H7 (cell line): ENCODE measurements around the gene FBXO30. TPM values are rescaled to one million over a fixed set of nuclear protein-coding genes. Genes with fewer than 3 reads are reported as not detected.
A peak's percentile ranks its signal among the peaks of the same experiment; 100 is the strongest.

ENCODE experiments used
- DNase-seq: peaks from one replicate; pipeline ENCODE4 v3.0.0; 2012
- H3K27me3 ChIP-seq: 2 replicates; pipeline ENCODE4 v1.6.0; 2011; ENCODE audit warnings: mild to moderate bottlenecking, low read length; ENCODE audit not compliant: control insufficient read depth, insufficient read depth
- H3K36me3 ChIP-seq: replicated peaks from 2 replicates; pipeline ENCODE4 v1.5.1; 2011; ENCODE audit warnings: low read length; ENCODE audit not compliant: control insufficient read depth, insufficient read depth
- H3K4me3 ChIP-seq: 2 replicates; pipeline ENCODE4 v1.5.1; 2011; ENCODE audit warnings: low read depth, mild to moderate bottlenecking, control low read depth, low read length, moderate library complexity; ENCODE audit not compliant: insufficient read depth
- total RNA-seq: library from RNA; depleted of rRNA; stranded (reverse); fragments of >200 nt; shearing (Covaris generic); gene quantifications from 2 replicates; pipeline ENCODE4 v1.2.3, GENCODE V29; 2014

The FBXO30 gene
- total RNA-seq, 1 experiment from 2014 or later, result 8.3 TPM

DNA sequence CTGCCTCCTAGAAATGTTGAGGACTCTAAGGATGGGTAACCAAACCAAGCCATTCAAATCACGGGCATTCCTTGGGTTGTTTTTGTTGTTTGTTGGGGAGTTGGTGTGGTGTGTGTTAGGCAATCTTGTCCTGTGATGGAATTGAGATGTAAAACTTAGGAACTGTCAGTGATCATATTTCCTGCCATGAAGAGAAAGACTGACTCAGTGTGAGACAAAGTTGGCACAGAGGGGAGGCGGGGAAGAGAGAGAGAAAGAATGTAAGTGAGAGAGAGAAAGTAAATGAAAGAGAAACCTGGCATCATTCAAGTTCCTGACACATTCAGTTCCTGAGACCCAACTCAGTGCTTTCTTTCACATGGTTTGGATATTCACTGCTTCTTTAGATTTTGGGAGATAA, 21.6 kb upstream of the FBXO30 start:
- H3K4me3 ChIP-seq, result no peak overlapping the region
- H3K36me3 ChIP-seq, result no peaks in the 10 kb centered on the region
- no peaks in the 10 kb centered on the region for H3K27me3 ChIP-seq
- DNase-seq, result peak; percentile 3

DNA sequence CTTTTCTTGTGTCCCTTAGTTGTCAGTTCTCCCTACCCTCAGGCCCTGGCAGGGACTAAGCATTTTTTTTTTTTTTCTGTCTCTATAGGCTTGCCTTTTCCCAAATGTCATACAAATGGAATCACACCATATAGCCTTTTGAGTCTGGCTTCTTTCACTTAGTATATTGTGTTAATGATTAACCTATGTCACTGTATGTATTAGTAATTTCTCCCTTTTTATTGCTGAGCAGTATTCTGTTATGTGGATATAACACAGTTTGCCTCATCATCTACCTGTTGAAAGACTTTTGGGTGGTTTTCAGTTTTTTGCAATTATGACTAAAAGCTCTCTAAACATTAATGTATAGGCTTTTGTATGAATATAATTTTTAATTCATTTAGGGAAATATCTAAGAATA, 16.0 kb upstream of the FBXO30 start:
- Histone ChIP-seq H3K4me3 (no peak overlapping the region), H3K27me3 (no peaks in the 10 kb centered on the region), H3K36me3 (no peaks in the 10 kb centered on the region)
- DNase-seq, result no peak

DNA sequence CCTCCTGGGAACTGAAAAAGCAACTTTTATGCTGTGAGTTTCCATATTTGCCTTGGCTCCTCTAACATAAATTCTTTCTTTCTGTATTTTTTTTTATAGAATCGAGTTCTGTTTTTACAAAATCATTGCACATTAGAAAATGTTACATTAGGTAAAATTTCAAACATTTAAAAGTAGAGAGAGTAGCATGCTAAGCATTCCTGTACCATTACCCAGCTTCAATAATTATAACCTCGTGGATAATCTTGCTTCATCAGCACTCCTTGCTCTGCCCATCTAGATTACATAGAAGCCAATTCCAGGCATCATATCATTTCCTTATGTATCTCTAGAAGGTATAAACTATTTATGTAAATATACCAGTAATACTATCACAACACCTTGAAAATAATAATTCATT, 15.4 kb upstream of the FBXO30 start:
- DNase-seq, result no peak
- Histone ChIP-seq H3K36me3 (no peaks in the 10 kb centered on the region), H3K4me3 (no peak overlapping the region), H3K27me3 (no peaks in the 10 kb centered on the region)

DNA sequence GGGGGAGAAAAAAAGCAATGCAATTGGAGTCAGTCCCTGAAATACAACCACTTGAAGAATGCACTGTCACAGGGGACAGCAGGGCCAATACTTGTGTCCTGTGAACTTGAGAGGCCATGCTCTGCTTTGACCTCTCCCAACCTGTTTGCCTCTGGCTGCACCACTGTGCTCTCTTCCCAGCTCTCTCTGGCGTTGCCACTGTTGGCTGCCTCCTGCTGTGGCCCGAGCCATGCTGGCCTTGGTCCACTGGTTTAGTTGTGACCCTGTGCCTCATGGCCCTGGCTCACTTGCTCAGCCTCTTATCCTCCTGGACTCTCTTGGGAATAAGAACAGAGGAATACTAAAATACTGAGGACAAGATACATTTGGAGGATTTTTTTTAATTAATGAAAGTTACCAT, 14.5 kb upstream of the FBXO30 start:
- Histone ChIP-seq H3K27me3 (no peaks in the 10 kb centered on the region), H3K4me3 (no peak overlapping the region), H3K36me3 (no peaks in the 10 kb centered on the region)
- no peak for DNase-seq

DNA sequence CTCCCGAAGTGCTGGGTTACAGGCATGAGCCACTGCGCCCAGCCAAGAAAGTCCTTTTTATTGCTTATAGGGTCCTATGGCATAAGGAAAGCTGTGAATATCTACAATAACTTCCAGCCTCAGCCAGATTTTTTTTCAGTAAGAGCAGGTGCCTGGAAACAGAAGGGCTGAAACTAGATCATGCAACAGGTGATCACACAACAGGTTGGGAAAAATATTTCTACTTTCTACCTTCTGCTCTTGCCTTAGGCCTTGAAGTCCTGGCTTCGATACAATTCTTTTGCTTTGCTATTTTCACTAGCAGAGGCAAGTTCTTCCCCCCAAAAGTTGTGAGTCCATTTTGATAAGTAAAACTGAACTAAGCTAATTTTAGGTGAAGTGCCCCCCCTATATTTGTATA, 9.7 kb upstream of the FBXO30 start:
- Histone ChIP-seq H3K4me3 (no peak overlapping the region), H3K27me3 (no peaks in the 10 kb centered on the region), H3K36me3 (no peaks in the 10 kb centered on the region)
- DNase-seq, result no peak

GRCh38 chr6:145823328-145823944, 8.8 kb upstream of the FBXO30 start:
- Histone ChIP-seq H3K36me3 (no peaks in the 10 kb centered on the region), H3K27me3 (no peaks in the 10 kb centered on the region), H3K4me3 (no peak overlapping the region)
- DNase-seq, result no peak

DNA sequence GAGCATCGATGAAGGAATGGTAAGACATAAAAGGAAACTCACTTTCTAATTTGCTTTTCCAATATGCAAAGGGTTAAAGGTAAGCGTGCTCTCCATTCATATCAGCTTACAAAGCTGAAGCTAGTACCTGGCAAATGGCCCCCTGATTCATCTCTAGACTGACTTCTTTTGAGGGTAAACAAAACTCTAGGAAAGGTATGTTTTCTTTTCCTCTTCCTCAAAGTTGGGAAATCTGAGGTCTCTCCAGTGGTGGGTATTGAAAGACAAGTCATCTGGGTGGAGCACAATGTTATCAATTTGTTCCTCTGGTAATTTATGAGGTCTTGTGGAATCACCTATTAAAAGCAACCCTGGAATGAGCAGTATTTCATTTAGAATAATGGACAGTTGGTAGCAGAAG, 7.9 kb upstream of the FBXO30 start:
- no peaks in the 10 kb centered on the region for H3K36me3 ChIP-seq
- H3K4me3 ChIP-seq, result no peak overlapping the region
- H3K27me3 ChIP-seq, result no peaks in the 10 kb centered on the region
- no peak for DNase-seq

- H3K36me3 ChIP-seq, result no peaks in the 10 kb centered on the region
- H3K27me3 ChIP-seq, result no peaks in the 10 kb centered on the region
- H3K4me3 ChIP-seq, result no peak overlapping the region
- no peak for DNase-seq
These were observed 5.4 kb upstream of the FBXO30 start for GRCh38 chr6:145819994-145820393.

DNA sequence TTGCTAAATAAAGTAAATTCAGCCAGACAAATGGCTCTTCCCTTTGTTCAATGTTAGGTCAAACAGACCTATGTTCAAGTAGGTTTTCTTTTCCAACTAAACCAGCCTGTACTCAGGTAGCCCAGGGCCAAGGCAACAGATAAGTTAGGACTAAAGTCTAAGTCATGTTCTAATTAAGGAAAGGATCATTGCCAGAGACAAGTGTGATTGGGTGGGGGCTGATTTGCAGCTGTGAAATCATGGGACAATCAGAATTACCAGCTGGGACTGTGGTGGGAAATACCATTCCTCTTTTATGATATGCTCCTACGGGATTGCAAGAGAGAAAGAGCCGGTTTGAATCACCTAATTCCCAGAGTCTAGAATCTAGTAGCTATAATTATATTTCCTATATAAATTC, 4.2 kb upstream of the FBXO30 start:
- Histone ChIP-seq H3K36me3 (no peaks in the 10 kb centered on the region), H3K4me3 (no peak overlapping the region), H3K27me3 (no peaks in the 10 kb centered on the region)
- no peak for DNase-seq

GRCh38 chr6:145816392-145816791, 1.8 kb upstream of the FBXO30 start:
- H3K36me3 ChIP-seq, result no peaks in the 10 kb centered on the region
- no peak for DNase-seq
- no peak overlapping the region for H3K4me3 ChIP-seq
- no peaks in the 10 kb centered on the region for H3K27me3 ChIP-seq

DNA sequence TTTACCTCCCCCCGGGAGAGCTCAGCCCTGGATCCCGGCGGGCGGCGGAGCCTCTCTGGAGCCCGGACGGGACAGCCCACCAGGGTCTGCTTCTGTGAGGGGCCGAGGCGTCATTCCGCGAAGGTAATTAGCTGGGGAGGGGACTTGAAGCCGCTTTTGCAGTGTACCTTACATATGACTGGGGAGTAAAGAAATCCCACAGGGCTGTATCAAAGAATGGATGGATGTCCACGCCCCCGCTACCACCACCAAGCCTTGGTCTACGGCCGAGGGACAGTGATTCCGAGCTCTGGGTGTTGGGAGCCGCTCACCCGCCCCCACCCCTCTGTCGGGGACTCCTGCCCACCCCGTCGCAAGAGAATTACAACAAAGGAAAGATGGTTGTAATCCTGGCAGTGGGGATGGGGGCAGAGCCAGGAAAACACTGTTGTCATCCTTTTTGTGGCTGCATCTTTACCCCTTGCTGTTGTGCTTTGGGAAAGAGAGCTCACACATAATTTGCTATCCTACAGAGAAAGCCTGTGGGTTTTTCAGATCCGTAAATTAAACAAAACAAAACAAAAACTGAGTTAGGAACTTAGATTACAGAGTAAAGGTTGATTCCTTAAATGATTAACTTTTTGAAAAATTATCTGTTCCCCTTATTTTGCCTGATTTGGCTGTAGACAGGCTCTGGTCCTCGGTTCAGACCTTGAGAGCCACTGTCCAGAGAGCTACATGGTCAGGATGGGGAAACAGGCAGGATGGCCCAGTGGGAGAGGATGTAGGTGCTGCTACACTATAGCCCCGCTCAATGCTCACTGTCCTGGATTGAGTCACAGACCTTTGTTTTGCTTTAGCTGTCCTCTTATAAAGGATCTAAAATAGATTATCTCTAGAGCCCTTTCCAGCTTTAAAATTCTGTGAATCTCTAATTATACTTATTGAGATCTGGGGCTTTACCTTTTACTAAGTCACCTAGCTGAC, 997 bp upstream of the FBXO30 start:
- DNase-seq, result peak; percentile 66
- Histone ChIP-seq H3K36me3 (no peaks in the 10 kb centered on the region), H3K27me3 (no peaks in the 10 kb centered on the region), H3K4me3 (peak overlapping the region; percentile 77)

DNA sequence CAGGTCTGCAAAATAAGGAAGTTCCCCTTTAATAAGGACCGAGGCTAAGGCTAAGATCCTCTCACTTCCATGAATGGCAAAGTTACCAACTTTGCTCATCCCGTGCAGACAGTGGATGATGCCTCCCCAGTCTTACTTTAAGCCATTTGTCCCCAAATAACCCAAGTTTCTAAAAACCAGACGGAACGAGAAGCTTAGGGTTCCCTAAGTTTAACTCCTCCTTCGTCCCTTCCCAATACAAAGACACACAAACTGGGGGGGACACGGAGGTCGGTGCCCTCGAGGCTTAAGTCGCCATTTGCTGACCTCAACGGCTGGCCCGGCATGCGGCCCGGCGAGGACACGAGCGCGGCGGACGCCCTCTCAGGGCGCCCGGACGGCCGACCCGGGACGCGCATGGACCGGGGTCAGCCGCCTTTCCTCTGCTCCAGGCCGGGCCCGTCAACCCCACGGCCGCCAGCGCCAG, 527 bp downstream of the FBXO30 start:
- peak overlapping the region; percentile 77 for H3K4me3 ChIP-seq
- H3K36me3 ChIP-seq, result no peaks in the 10 kb centered on the region
- DNase-seq, result no peak
- no peaks in the 10 kb centered on the region for H3K27me3 ChIP-seq

GRCh38 chr6:145813285-145814034, 1.1 kb downstream of the FBXO30 start:
- peak overlapping the region; percentile 77 for H3K4me3 ChIP-seq
- H3K27me3 ChIP-seq, result no peaks in the 10 kb centered on the region
- H3K36me3 ChIP-seq, result no peaks in the 10 kb centered on the region
- DNase-seq, result no peak

- no peak overlapping the region for H3K4me3 ChIP-seq
- DNase-seq, result no peak
- H3K27me3 ChIP-seq, result no peaks in the 10 kb centered on the region
- no peaks in the 10 kb centered on the region for H3K36me3 ChIP-seq
These were observed 2.9 kb downstream of the FBXO30 start for GRCh38 chr6:145811741-145812140.
